BLaER1 treated with 17β-estradiol and CSF1 and Interleukin-3, amounts not matched to agents 10 nM and 100 nM (cell line): ENCODE results near the gene CHID1.
A peak's percentile ranks its signal among the peaks of the same experiment; 100 is the strongest.

Experiments used
- H3K27ac ChIP-seq, 11 experiments: shearing (Covaris generic); formaldehyde crosslinking; 2 replicates each; pipeline ENCODE4 v1.8.1; 2022
- H3K27me3 ChIP-seq, 11 experiments: shearing (Covaris generic); formaldehyde crosslinking; 2 replicates each; pipeline ENCODE4 v1.8.1; 2022
- H3K36me3 ChIP-seq, 11 experiments: shearing (Covaris generic); formaldehyde crosslinking; 2 replicates each; pipeline ENCODE4 v1.8.1; 2022
- H3K4me1 ChIP-seq, 10 experiments: shearing (Covaris generic); formaldehyde crosslinking; 2 replicates each; pipeline ENCODE4 v1.8.1; 2022
- H3K4me2 ChIP-seq, 11 experiments: shearing (Covaris generic); formaldehyde crosslinking; 2 replicates each; pipeline ENCODE4 v1.8.1; 2022
- H3K4me3 ChIP-seq, 10 experiments: shearing (Covaris generic); formaldehyde crosslinking; 2 replicates each; pipeline ENCODE4 v1.8.1; 2022
- H3K9ac ChIP-seq, 11 experiments: shearing (Covaris generic); formaldehyde crosslinking; 2 replicates each; pipeline ENCODE4 v1.8.1; 2022
- H3K9me3 ChIP-seq, 11 experiments: shearing (Covaris generic); formaldehyde crosslinking; replicated peaks in 1 of 11; 2 replicates each; pipeline ENCODE4 v1.8.1; 2022
- H4K20me1 ChIP-seq, 11 experiments: shearing (Covaris generic); formaldehyde crosslinking; 2 replicates each; pipeline ENCODE4 v1.8.1; 2022
- Cebpa-rat ChIP-seq, 11 experiments: shearing (Covaris generic); IDR thresholded peaks; 2 replicates each; pipeline ENCODE4 v1.8.1; 2022

CHID1 gene

GRCh38 chr11:858762-859339 is 51.8 kb downstream of the CHID1 start:
- TF ChIP-seq Cebpa-rat (IDR thresholded peaks at IDR 0.05) = no peak
- Histone ChIP-seq H3K4me1 (peaks cover 13 to 79% (median 51%) of the 10 kb centered on the region in 10 experiments; a peak in 19 of 20 replicates), H3K27me3 (no peaks in the 10 kb centered on the region), H4K20me1 (peaks cover 37 to 100% (median 89%) of the 10 kb centered on the region in 11 experiments; a peak in 21 of 22 replicates), H3K9ac (no peak overlapping the region), H3K9me3 (no peaks in the 10 kb centered on the region), H3K4me2 (peak overlapping the region in 3 of 11 experiments; percentile 31 to 50 (median 48); a peak in 5 of 22 replicates), H3K36me3 (peaks cover 0 to 70% (median 0%) of the 10 kb centered on the region in 11 experiments; a peak in 5 of 22 replicates), H3K27ac (no peak overlapping the region), H3K4me3 (no peak overlapping the region)

DNA sequence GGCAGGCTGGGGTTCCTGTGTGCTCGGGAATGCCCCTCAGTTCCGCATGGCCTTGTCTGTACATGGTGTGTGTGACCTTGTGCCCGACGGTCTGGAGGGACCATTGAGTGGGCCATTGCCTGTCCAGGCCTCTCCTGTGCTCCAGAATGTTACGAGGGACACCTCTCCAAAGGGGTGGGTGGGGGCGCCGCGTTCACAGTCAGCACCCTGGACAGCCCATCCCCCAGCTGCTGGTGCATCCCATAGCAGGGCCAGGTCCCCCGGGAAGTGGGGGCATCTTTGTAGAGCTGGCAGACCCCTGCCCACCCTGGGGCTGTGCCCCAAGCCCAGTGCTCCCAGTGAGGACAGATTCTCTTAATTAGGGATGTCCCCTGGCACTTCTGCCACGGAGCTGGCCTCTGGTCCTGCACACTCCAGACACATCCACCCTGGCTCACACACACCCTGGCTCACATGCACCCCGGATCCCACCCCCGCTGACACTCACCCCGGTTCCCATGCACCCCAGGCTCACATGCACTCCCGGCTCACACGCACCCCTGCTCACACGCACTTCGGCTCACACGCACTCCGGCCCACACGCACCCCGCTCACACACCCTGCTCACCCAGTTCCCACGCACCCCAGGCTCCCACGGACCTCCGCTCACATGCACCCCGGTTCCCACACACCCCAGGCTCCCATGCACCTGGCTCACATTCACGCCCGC is 52.4 kb downstream of the CHID1 start:
- TF ChIP-seq Cebpa-rat (IDR thresholded peaks at IDR 0.05) = no peak
- peaks cover 13 to 80% (median 58%) of the 10 kb centered on the region in 10 experiments; a peak in 19 of 20 replicates for H3K4me1 ChIP-seq
- peaks cover 34 to 100% (median 89%) of the 10 kb centered on the region in 11 experiments; a peak in 21 of 22 replicates for H4K20me1 ChIP-seq
- no peaks in the 10 kb centered on the region for H3K9me3 ChIP-seq
- H3K9ac ChIP-seq = no peak overlapping the region
- H3K27me3 ChIP-seq = no peaks in the 10 kb centered on the region
- no peak overlapping the region for H3K4me3 ChIP-seq
- peaks cover 0 to 68% (median 0%) of the 10 kb centered on the region in 11 experiments; a peak in 5 of 22 replicates for H3K36me3 ChIP-seq
- H3K4me2 ChIP-seq = no peak overlapping the region
- H3K27ac ChIP-seq = no peak overlapping the region

- Histone ChIP-seq H3K9me3 (no peaks in the 10 kb centered on the region), H3K4me1 (peaks cover 13 to 86% (median 60%) of the 10 kb centered on the region in 10 experiments; a peak in 19 of 20 replicates), H3K4me3 (no peak overlapping the region), H3K9ac (peak overlapping the region in 1 of 11 experiments; percentile 37; a peak in 1 of 22 replicates), H3K36me3 (peaks cover 0 to 54% (median 0%) of the 10 kb centered on the region in 11 experiments; a peak in 4 of 22 replicates), H3K4me2 (peak overlapping the region in 8 of 11 experiments; percentile 2 to 57 (median 46); a peak in 9 of 22 replicates), H4K20me1 (peaks cover 24 to 100% (median 77%) of the 10 kb centered on the region in 11 experiments; a peak in 21 of 22 replicates), H3K27ac (no peak overlapping the region), H3K27me3 (no peaks in the 10 kb centered on the region)
- no peak for TF ChIP-seq Cebpa-rat (IDR thresholded peaks at IDR 0.05)
Measured at GRCh38 chr11:856397-856796, 54.2 kb downstream of the CHID1 start.

DNA sequence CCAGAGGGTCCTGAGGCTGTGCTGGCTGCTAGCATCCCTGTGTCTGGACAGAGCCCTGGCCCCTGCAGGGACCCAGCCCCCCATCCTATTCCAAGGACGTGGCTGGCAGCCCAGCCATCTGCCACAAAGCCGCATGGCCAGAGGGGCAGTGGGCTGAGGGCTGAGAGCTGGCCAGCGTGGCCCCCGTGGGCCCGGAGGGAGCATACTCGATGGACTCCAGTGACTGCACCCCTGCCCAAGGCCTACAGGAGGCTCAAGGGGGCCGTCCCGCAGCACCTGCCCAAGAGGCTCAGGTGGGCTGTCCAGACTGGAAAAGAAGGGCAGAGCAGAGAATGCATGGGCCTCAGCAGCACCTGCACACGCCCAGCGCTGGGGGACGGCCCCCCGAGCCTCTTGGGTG is 54.8 kb downstream of the CHID1 start:
- TF ChIP-seq Cebpa-rat (IDR thresholded peaks at IDR 0.05) = no peak
- Histone ChIP-seq H3K27me3 (no peaks in the 10 kb centered on the region), H3K4me3 (no peak overlapping the region), H3K4me2 (peak overlapping the region in 1 of 11 experiments; percentile 57; a peak in 3 of 22 replicates), H4K20me1 (peaks cover 30 to 100% (median 77%) of the 10 kb centered on the region in 11 experiments), H3K9ac (no peak overlapping the region), H3K36me3 (peaks cover 0 to 56% (median 0%) of the 10 kb centered on the region in 11 experiments; a peak in 4 of 22 replicates), H3K4me1 (peaks cover 13 to 88% (median 62%) of the 10 kb centered on the region in 10 experiments; a peak in 19 of 20 replicates), H3K9me3 (no peaks in the 10 kb centered on the region), H3K27ac (no peak overlapping the region)

- H3K4me2 ChIP-seq = no peak overlapping the region
- H4K20me1 ChIP-seq = peaks cover 34 to 100% (median 77%) of the 10 kb centered on the region in 11 experiments
- H3K9me3 ChIP-seq = no peaks in the 10 kb centered on the region
- H3K27me3 ChIP-seq = peaks cover 0 to under 1% (median 0%) of the 10 kb centered on the region in 11 experiments; a peak in 2 of 22 replicates
- no peak overlapping the region for H3K27ac ChIP-seq
- TF ChIP-seq Cebpa-rat (IDR thresholded peaks at IDR 0.05) = no peak
- peaks cover 13 to 88% (median 64%) of the 10 kb centered on the region in 10 experiments; a peak in 19 of 20 replicates for H3K4me1 ChIP-seq
- H3K36me3 ChIP-seq = peaks cover 0 to 56% (median 0%) of the 10 kb centered on the region in 11 experiments; a peak in 4 of 22 replicates
- 0 out of 22 replicates have a peak overlapping the region, but pooled peaks of 1 of the 11 experiments have one; percentile 29 for H3K9ac ChIP-seq
- H3K4me3 ChIP-seq = no peak overlapping the region
Measured at GRCh38 chr11:855330-855674, 55.3 kb downstream of the CHID1 start.

DNA sequence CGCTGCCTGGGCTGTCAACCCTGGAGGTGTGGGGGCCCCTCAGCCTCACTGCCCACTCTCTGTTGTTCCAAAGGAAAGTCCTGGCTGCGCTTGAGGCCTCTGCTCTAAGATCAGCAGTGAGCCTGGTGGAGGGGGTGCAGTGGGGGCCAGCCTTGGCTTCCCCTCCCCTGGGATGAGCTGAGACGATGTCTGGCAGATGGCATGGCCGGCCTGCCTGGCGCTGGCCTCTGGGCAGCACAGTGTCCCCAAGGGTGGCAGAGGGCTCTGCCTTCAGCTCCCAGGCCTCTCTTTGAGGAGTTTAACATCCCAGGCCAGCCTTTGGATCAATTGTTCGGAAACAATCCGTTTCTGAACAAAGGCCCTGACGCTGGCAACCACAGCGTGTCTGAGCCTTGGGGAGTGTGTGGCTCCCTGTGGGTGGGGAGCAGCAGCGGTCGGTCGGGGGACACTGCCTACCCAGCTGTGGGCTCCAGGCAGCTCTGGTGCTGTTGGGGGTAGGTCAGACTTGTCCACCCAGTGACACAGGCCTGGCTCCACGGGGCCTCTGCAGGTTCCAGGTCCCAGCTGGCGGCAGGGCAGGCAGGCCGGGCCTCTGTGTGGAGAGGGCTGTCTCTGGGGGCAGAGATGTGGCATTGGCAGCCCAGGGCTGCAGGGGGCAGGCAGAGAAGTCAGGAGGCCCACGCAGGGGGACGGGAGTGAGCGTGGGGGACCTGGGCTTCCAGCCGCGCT is 55.8 kb downstream of the CHID1 start:
- peaks cover 0 to 6% (median 0%) of the 10 kb centered on the region in 11 experiments; a peak in 7 of 22 replicates for H3K27me3 ChIP-seq
- no peak overlapping the region for H3K4me3 ChIP-seq
- H3K4me2 ChIP-seq = peak overlapping the region in 4 of 11 experiments; percentile 16 to 54 (median 54); a peak in 4 of 22 replicates
- H3K9ac ChIP-seq = peak overlapping the region in 3 of 11 experiments; percentile 28 to 32 (median 29); a peak in 4 of 22 replicates
- H3K36me3 ChIP-seq = peaks cover 0 to 56% (median 0%) of the 10 kb centered on the region in 11 experiments; a peak in 4 of 22 replicates
- peaks cover 36 to 100% (median 77%) of the 10 kb centered on the region in 11 experiments for H4K20me1 ChIP-seq
- peaks cover 12 to 87% (median 62%) of the 10 kb centered on the region in 10 experiments; a peak in 19 of 20 replicates for H3K4me1 ChIP-seq
- no peak for TF ChIP-seq Cebpa-rat (IDR thresholded peaks at IDR 0.05)
- no peak overlapping the region for H3K27ac ChIP-seq
- no peaks in the 10 kb centered on the region for H3K9me3 ChIP-seq

- peaks cover 42 to 100% (median 75%) of the 10 kb centered on the region in 11 experiments for H4K20me1 ChIP-seq
- no peaks in the 10 kb centered on the region for H3K9me3 ChIP-seq
- peaks cover 8 to 83% (median 59%) of the 10 kb centered on the region in 10 experiments for H3K4me1 ChIP-seq
- H3K27me3 ChIP-seq = peaks cover 0 to 13% (median 0%) of the 10 kb centered on the region in 11 experiments; a peak in 8 of 22 replicates
- H3K9ac ChIP-seq = peak overlapping the region in 3 of 11 experiments; percentile 28 to 50 (median 32); a peak in 4 of 22 replicates
- no peak overlapping the region for H3K4me3 ChIP-seq
- H3K36me3 ChIP-seq = peaks cover 0 to 55% (median 0%) of the 10 kb centered on the region in 11 experiments; a peak in 4 of 22 replicates
- TF ChIP-seq Cebpa-rat (IDR thresholded peaks at IDR 0.05) = no peak
- H3K4me2 ChIP-seq = peak overlapping the region in 7 of 11 experiments; percentile 4 to 54 (median 47); a peak in 12 of 22 replicates
- H3K27ac ChIP-seq = no peak overlapping the region
Measured at GRCh38 chr11:853682-854448, 56.7 kb downstream of the CHID1 start.
